Prostate gland (tissue), 2 donors: ENCODE data around the gene PRDM11. TPM values are rescaled to one million over a fixed set of nuclear protein-coding genes. Genes with fewer than 3 reads are reported as not detected.

Experiments used
- DNase-seq: peaks from one replicate; pipeline ENCODE4 v3.0.0-alpha.2; 2019; ENCODE audit warnings: low spot score
- H3K27ac ChIP-seq, 2 donors: fragments of 200-600 bp; sonication (generic); 2 replicates each; pipeline ENCODE4 v1.5.1; 2017 to 2019
- H3K27me3 ChIP-seq: fragments of 200-600 bp; sonication (generic); replicated peaks from 2 replicates; pipeline ENCODE4 v1.5.1; 2019; ENCODE audit not compliant: insufficient read depth
- H3K36me3 ChIP-seq, 2 donors: fragments of 200-600 bp; sonication (generic); 1 replicate in 1 of 2; 2 replicates in 1 of 2; pipeline versions ENCODE4 v1.5.1 to v1.8.1; 2017 to 2019
- H3K4me1 ChIP-seq: fragments of 200-600 bp; sonication (generic); replicated peaks from 2 replicates; pipeline ENCODE4 v1.5.1; 2019
- H3K4me3 ChIP-seq, 2 donors: fragments of 200-600 bp; sonication (generic); 2 replicates each; pipeline ENCODE4 v1.5.1; 2017 to 2019
- H3K9me3 ChIP-seq: fragments of 200-600 bp; sonication (generic); 2 replicates; pipeline ENCODE4 v1.5.1; 2017
- CTCF ChIP-seq, 4 experiments: fragments of 200-600 bp in 2 of 4; fragments of 450-650 bp in 2 of 4; sonication (generic) in 2 of 4; IDR thresholded peaks; 1 replicate in 3 of 4; 2 replicates in 1 of 4; pipeline ENCODE4 v1.5.1; 2016 to 2019; ENCODE audit warnings: antibody characterized with exemption in 4 of 4, mild to moderate bottlenecking in 2 of 4, moderate library complexity in 2 of 4
- POLR2A ChIP-seq: fragments of 450-650 bp; IDR thresholded peaks from one replicate; pipeline ENCODE4 v1.6.1; 2016; ENCODE audit warnings: antibody characterized with exemption, mild to moderate bottlenecking
- POLR2AphosphoS5 ChIP-seq: sonication (generic); formaldehyde crosslinking; IDR thresholded peaks from one replicate; pipeline ENCODE4 v1.6.1; 2017; ENCODE audit warnings: antibody characterized with exemption
- WGBS: methylation state at CpG from one replicate; pipeline ENCODE4 v1.1.5; 2018; 5-methylcytosine and 5-hydroxymethylcytosine counted together
- intact Hi-C: fragments of 100-400 bp; cut with DNase I; formaldehyde crosslinking; loops from one replicate; pipeline ENCODE4 v1.14.2; 2022
- total RNA-seq, 2 donors: library from RNA; depleted of rRNA; stranded (reverse); fragments of >200 nt; gene quantifications; one replicate each; pipeline ENCODE4 v1.1.0, GENCODE V29; 2016

PRDM11 gene
- total RNA-seq, 2 donors from 2014 or later = 13.1 to 15.3 TPM

DNA sequence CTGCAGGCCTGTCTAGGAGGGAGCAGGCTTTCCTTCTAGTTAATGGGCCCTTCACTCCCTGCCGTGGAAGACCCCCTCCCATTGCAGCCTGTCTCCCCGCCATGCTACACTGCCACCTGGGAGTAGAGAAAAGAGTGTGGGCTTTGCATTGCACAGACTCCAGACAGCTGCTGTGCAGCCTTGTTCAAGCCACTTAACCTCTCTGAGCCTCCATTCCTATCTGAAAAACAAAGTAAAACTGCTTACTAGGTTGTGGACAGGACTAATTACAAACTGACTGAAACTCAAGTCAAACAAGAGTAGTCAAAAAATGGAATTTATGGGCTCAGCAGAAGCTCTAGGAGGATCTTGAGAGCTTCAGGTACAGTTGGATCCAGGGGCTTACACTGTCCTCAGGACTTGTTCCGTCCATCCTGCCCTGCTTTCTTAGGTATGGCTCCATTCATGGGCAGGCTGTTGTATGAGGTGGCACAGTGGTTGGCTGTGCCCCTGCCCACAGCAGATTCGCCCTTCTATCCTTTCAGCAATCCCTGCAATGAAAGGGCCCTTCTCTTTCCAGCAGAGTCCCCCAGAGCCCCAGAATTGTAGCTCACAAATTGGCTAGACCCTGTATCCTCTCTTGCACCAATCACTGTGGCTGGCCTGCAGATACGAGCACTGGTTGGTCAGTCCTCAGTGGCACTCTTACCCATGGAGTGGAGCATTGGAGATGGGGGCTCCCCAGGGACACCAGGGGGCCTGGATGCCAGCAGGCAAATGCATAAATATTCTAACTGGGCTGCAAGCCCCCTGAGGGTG is 19.6 kb downstream of the PRDM11 start:
- no peaks in the 10 kb centered on the region for H3K36me3 ChIP-seq
- TF ChIP-seq POLR2AphosphoS5 = no peak
- no peak for TF ChIP-seq CTCF (IDR thresholded peaks at IDR 0.05)
- TF ChIP-seq POLR2A = no peak
- H3K9me3 ChIP-seq = no peaks in the 10 kb centered on the region
- no peak overlapping the region for H3K4me3 ChIP-seq
- H3K27me3 ChIP-seq = no peaks in the 10 kb centered on the region
- no peaks in the 10 kb centered on the region for H3K4me1 ChIP-seq
- intact Hi-C loops = no loop called here
- WGBS = 88% methylated on average over 5 of the region's 5 CpGs
- no peak overlapping the region for H3K27ac ChIP-seq
- no peak for DNase-seq

GRCh38 chr11:45166604-45166897 is 20.1 kb downstream of the PRDM11 start:
- H3K4me1 ChIP-seq = no peaks in the 10 kb centered on the region
- intact Hi-C loops = no loop called here

DNA sequence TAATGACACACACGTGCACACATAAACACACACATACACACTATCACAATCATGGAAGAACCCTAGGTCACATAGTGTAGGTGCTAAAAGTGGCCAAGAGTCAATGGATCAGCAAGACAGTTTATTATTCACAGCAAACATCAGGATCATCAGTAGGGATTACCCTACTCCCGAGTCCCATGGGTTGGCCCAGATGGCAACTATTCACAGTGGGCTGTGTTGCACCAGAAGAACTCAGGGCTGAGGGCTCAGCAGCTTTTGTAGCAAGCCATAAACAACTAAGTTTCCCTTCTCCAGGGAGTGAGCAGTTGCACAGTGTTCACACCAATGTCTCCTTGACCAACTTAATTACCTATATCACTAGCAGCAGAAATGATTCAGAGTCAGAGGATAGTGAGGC is 20.8 kb downstream of the PRDM11 start:
- WGBS = 100% methylated on average over 2 of the region's 2 CpGs

More at GRCh38 chr11:45166604-45166897, 20.1 kb downstream of the PRDM11 start:
- no peaks in the 10 kb centered on the region for H3K9me3 ChIP-seq
- no peak for DNase-seq
- no peaks in the 10 kb centered on the region for H3K36me3 ChIP-seq
- no peaks in the 10 kb centered on the region for H3K27me3 ChIP-seq
- 80% methylated on average over 4 of the region's 4 CpGs for WGBS
- H3K4me3 ChIP-seq = no peak overlapping the region
- TF ChIP-seq POLR2A (no peak), POLR2AphosphoS5 (no peak), CTCF (IDR thresholded peaks at IDR 0.05) (no peak)
- H3K27ac ChIP-seq = no peak overlapping the region

DNA sequence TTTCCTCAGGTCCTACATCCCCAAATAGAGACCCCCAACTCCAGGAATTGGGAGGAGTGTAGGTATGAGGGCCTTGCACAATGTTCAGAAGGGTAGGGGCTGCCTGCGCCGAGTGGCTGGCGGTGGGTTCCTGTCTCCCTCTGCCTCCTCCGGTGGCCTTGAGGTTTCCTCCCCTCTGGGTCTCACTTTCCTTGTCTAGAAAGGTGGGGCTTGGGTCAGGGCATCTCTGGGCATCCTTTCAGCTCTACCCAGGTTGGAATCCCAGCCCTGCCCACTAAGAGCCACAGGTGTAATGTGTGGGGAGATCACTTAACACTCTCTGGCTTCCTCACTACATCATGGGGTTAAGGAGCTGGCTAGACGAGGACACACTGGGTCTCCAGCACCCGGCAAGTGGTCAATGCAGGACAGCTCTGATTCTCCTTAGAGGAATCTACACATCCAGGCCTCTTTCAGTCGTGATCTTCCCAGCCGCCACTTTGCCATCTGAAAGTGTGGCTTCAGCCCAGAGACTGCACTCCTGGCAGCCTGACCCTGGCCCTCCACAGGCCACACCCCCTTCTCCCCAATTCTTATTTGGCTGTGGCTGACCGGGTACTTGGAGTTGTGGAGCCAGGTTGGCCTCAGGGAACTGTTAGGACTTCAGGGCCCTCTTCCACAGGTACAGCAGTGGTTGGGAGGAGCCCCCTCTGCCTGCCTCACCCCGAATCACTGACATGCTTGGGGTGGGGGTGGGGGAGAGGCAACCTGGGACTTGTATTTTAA is 22.1 kb downstream of the PRDM11 start:
- Histone ChIP-seq H3K27ac (no peak overlapping the region), H3K4me3 (no peak overlapping the region), H3K27me3 (no peaks in the 10 kb centered on the region), H3K4me1 (no peaks in the 10 kb centered on the region), H3K36me3 (no peaks in the 10 kb centered on the region), H3K9me3 (no peaks in the 10 kb centered on the region)
- WGBS = 71% methylated on average over 10 of the region's 10 CpGs
- intact Hi-C loops = no loop called here
- DNase-seq = no peak
- no peak for TF ChIP-seq CTCF (IDR thresholded peaks at IDR 0.05)

More for the DNA sequence above, 20.8 kb downstream of the PRDM11 start:
- intact Hi-C loops = no loop called here
- Histone ChIP-seq H3K27ac (no peak overlapping the region), H3K36me3 (no peaks in the 10 kb centered on the region), H3K9me3 (no peaks in the 10 kb centered on the region), H3K4me3 (no peak overlapping the region), H3K27me3 (no peaks in the 10 kb centered on the region), H3K4me1 (no peaks in the 10 kb centered on the region)
- DNase-seq = no peak
- no peak for TF ChIP-seq CTCF (IDR thresholded peaks at IDR 0.05)
- TF ChIP-seq POLR2A = no peak
